GM18867 (cell line): Measurements from ENCODE around the gene PLEKHA6.
"Not testable (repeated sequence)": the region's sequence is repeated elsewhere in the genome, so short reads cannot be mapped to it uniquely, and the experiment has no call there.

Source experiments
- ATAC-seq: cut with Tn5 transposase; IDR thresholded peaks from one replicate; pipeline ENCODE4 v1.9.1; 2021; ENCODE audit warnings: mild to moderate bottlenecking, moderate library complexity; ENCODE audit not compliant: unreplicated experiment

The PLEKHA6 gene

GRCh38 chr1:204246876-204247275 is 112.9 kb downstream of the PLEKHA6 start:
- ATAC-seq = no peak

GRCh38 chr1:204242920-204243319 is 116.8 kb downstream of the PLEKHA6 start:
- no peak for ATAC-seq

- no peak for ATAC-seq
These were observed 117.8 kb downstream of the PLEKHA6 start for GRCh38 chr1:204241914-204242313.

GRCh38 chr1:204241050-204241449 is 118.7 kb downstream of the PLEKHA6 start:
- no peak for ATAC-seq

GRCh38 chr1:204240233-204240632 is 119.5 kb downstream of the PLEKHA6 start:
- ATAC-seq = no peak

- not testable (repeated sequence) for ATAC-seq
These were observed 120.3 kb downstream of the PLEKHA6 start for GRCh38 chr1:204239401-204239800.

- not testable (repeated sequence) for ATAC-seq
These were observed 121.2 kb downstream of the PLEKHA6 start for GRCh38 chr1:204238520-204238919.

GRCh38 chr1:204237515-204237914 is 122.2 kb downstream of the PLEKHA6 start:
- ATAC-seq = not testable (repeated sequence)

GRCh38 chr1:204232526-204232925 is 127.2 kb downstream of the PLEKHA6 start:
- ATAC-seq = no peak

- ATAC-seq = no peak
These were observed 129.5 kb downstream of the PLEKHA6 start for GRCh38 chr1:204230211-204230610.

- ATAC-seq = no peak
These were observed 130.8 kb downstream of the PLEKHA6 start for GRCh38 chr1:204228896-204229295.

- ATAC-seq = no peak
These were observed 131.5 kb downstream of the PLEKHA6 start for GRCh38 chr1:204227996-204228785.

GRCh38 chr1:204227351-204227750 is 132.4 kb downstream of the PLEKHA6 start:
- no peak for ATAC-seq

GRCh38 chr1:204225841-204226735 is 133.6 kb downstream of the PLEKHA6 start:
- no peak for ATAC-seq

- ATAC-seq = no peak
These were observed 135.1 kb downstream of the PLEKHA6 start for GRCh38 chr1:204224655-204225054.

- ATAC-seq = no peak
These were observed 136.4 kb downstream of the PLEKHA6 start for GRCh38 chr1:204223129-204223860.

GRCh38 chr1:204222764-204223055 is 137.0 kb downstream of the PLEKHA6 start:
- no peak for ATAC-seq

- ATAC-seq = no peak
These were observed 137.5 kb downstream of the PLEKHA6 start for GRCh38 chr1:204222006-204222763.

- ATAC-seq = no peak
These were observed 138.5 kb downstream of the PLEKHA6 start for GRCh38 chr1:204221271-204221670.

- no peak for ATAC-seq
These were observed 139.6 kb downstream of the PLEKHA6 start for GRCh38 chr1:204219971-204220616.
